CD4-positive, alpha-beta memory T cell (primary cell): ENCODE data around the gene CHURC1. TPM values are rescaled to one million over a fixed set of nuclear protein-coding genes. Genes with fewer than 3 reads are reported as not detected.
A peak's percentile ranks its signal among the peaks of the same experiment; 100 is the strongest.

Source experiments
- CTCF ChIA-PET: fragments of 350-600 bp; sonication (Branson Sonifier 250); formaldehyde crosslinking; loops from one replicate; lab custom pipeline; 2021; ENCODE audit warnings: inconsistent platforms; ENCODE audit not compliant: partially characterized antibody; lab: Charles Lee
- POLR2A ChIA-PET: fragments of 350-600 bp; sonication (Branson Sonifier 250); formaldehyde crosslinking; loops from one replicate; lab custom pipeline; 2021; ENCODE audit not compliant: partially characterized antibody; lab: Charles Lee
- DNase-seq, 5 donors: peaks; one replicate each; pipeline versions ENCODE4 v3.0.0 to v3.0.0-alpha.2; 2020 to 2022; ENCODE audit warnings: mixed read lengths in 1 of 5
- H3K27ac ChIP-seq: one replicate; pipeline ENCODE4 v1.7.0; 2013; ENCODE audit warnings: low read depth, low read length
- H3K27me3 ChIP-seq: 2 replicates; pipeline ENCODE4 v1.7.0; 2013; ENCODE audit warnings: mild to moderate bottlenecking, low read length, moderate library complexity; ENCODE audit not compliant: insufficient read depth
- H3K36me3 ChIP-seq: 2 replicates; pipeline ENCODE4 v1.7.0; 2013; ENCODE audit warnings: mild to moderate bottlenecking, low read length, moderate library complexity; ENCODE audit not compliant: insufficient read depth
- H3K4me1 ChIP-seq: 2 replicates; pipeline ENCODE4 v1.7.0; 2013; ENCODE audit warnings: mild to moderate bottlenecking, low read length, moderate library complexity; ENCODE audit not compliant: insufficient read depth
- H3K4me3 ChIP-seq, 2 donors: one replicate each; pipeline ENCODE4 v1.7.0; 2013; ENCODE audit warnings: low read length in 2 of 2, mild to moderate bottlenecking in 1 of 2
- H3K9me3 ChIP-seq, 2 donors: one replicate each; pipeline ENCODE4 v1.7.0; 2013; ENCODE audit warnings: low read length in 2 of 2, control low read depth in 1 of 2; ENCODE audit not compliant: control insufficient read depth in 1 of 2
- H3K27ac Mint-ChIP-seq, 7 donors: one replicate each; pipeline ENCODE4 v1.8.0; 2020 to 2021; ENCODE audit warnings: mixed read lengths in 7 of 7, mild to moderate bottlenecking in 6 of 7, inconsistent platforms in 3 of 7, moderate library complexity in 3 of 7
- H3K27me3 Mint-ChIP-seq, 2 donors: one replicate each; pipeline ENCODE4 v1.8.0; 2020 to 2021; ENCODE audit warnings: mixed read lengths in 2 of 2
- H3K36me3 Mint-ChIP-seq, 2 donors: one replicate each; pipeline ENCODE4 v1.8.0; 2020 to 2021; ENCODE audit warnings: mixed read lengths in 2 of 2, inconsistent platforms in 1 of 2, mild to moderate bottlenecking in 1 of 2
- H3K4me1 Mint-ChIP-seq, 4 donors: one replicate each; pipeline ENCODE4 v1.8.0; 2020 to 2021; ENCODE audit warnings: mixed read lengths in 4 of 4, mild to moderate bottlenecking in 1 of 4
- H3K4me3 Mint-ChIP-seq, 8 donors: one replicate each; pipeline ENCODE4 v1.8.0; 2020 to 2021; ENCODE audit warnings: mixed read lengths in 8 of 8, mild to moderate bottlenecking in 7 of 8, moderate library complexity in 6 of 8, inconsistent platforms in 3 of 8
- H3K9me3 Mint-ChIP-seq, 8 donors: one replicate each; pipeline ENCODE4 v1.8.0; 2020 to 2021; ENCODE audit warnings: mixed read lengths in 8 of 8, mild to moderate bottlenecking in 5 of 8, inconsistent platforms in 3 of 8, moderate library complexity in 1 of 8
- intact Hi-C: fragments of 100-400 bp; cut with micrococcal nuclease; formaldehyde crosslinking; loops from one replicate; pipeline ENCODE4 v1.15.1; 2023
- polyA plus RNA-seq, 2 donors: library from polyadenylated mRNA; unstranded; fragments of 300-500 nt; fragmentation: Illumina TruSeq; gene quantifications; one replicate each; pipeline ENCODE4 v1.2.3, GENCODE V29; 2021
- total RNA-seq, 2 experiments: library from RNA; stranded (reverse); gene quantifications; one replicate each; pipeline ENCODE4 v1.2.3, GENCODE V29; 2021

The CHURC1 gene
- total and polyA plus RNA-seq, 4 experiments from 2014 or later, result 112 to 176 (median 132) TPM

- peaks cover 85% of the 10 kb centered on the region for H3K4me1 ChIP-seq
- ChIA-PET POLR2A (interaction anchor here (1.0 to 7.0 kb wide), 3 partner anchors 11 to 60 kb away, joined by 3 to 111 read pairs (median 3); partner anchors contain the start of gene CHURC1), CTCF (interaction anchor here (1.1 to 4.3 kb wide), 7 partner anchors 10 to 62 kb away, joined by 3 to 23 read pairs (median 4); partner anchors contain the start of gene CHURC1)
Measured at GRCh38 chr14:64927031-64927430, 12.8 kb downstream of the CHURC1 start.

DNA sequence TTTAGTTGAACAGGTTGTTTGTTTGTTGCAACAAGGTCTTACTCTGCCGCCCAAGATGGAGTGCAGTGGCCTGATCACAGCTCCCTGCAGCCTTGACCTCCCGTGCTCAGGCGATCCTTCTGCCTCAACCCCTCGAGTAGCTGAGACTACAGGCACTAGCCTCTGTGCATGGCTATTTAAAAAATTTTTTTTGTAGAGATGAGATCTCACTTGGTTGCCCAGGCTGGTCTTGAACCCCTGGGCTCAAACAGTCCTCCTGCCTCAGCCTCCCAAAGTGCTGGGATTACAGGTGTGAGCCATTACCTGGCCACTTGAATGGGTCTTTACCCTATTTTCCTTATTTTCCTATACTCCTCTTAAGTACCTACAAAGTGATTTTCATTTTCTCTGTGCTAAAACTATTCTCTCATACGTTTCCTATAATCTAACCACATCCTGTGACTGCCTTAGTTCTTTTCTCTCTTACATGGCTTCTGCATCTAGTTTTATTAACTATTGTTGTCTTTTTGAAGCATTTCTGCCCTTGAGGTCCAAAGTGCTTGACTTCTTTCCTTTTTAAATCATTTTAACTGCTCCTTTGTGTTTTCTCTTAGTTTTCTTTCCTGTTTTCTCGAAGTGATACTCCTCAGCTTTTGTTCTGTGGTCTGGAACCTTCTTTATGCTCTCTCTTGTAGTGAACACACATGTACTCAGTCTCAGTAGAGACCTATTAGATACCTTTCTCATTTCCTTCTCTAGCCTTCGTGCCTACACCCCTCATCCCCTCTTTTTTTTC, 14.2 kb downstream of the CHURC1 start:
- peak in 4 of 5 donors; percentile 42 to 63 (median 55) for DNase-seq
- peaks cover 40% of the 10 kb centered on the region for H3K36me3 ChIP-seq
- no peaks in the 10 kb centered on the region for H3K9me3 ChIP-seq
- H3K27ac ChIP-seq, result peak overlapping the region; percentile 56
- no peak overlapping the region for H3K27ac Mint-ChIP-seq
- H3K4me3 Mint-ChIP-seq, result no peak overlapping the region
- H3K27me3 Mint-ChIP-seq, result no peaks in the 10 kb centered on the region
- peaks cover 21 to 38% (median 30%) of the 10 kb centered on the region in 4 donors for H3K4me1 Mint-ChIP-seq
- CTCF ChIA-PET, result interaction anchor here (1.5 to 4.3 kb wide), 4 partner anchors 8 to 105 kb away, joined by 3 to 23 read pairs (median 4); no protein-coding TSS in a partner anchor
- intact Hi-C loops, result loop anchor here (1.0 to 5.0 kb wide), 3 partner anchors 14 to 1386 kb away; partner anchors contain the start of genes CHURC1, FNTB and PPP2R5E
- H3K27me3 ChIP-seq, result no peaks in the 10 kb centered on the region
- no peaks in the 10 kb centered on the region for H3K9me3 Mint-ChIP-seq
- H3K4me1 ChIP-seq, result peaks cover 86% of the 10 kb centered on the region
- peaks cover 42 to 49% of the 10 kb centered on the region in 2 donors for H3K36me3 Mint-ChIP-seq
- peak overlapping the region in 1 of 2 donors; percentile 30 for H3K4me3 ChIP-seq
- POLR2A ChIA-PET, result interaction anchor here (0.8 to 7.0 kb wide), 6 partner anchors 8 to 59 kb away, joined by 3 to 111 read pairs (median 4); partner anchors contain the start of gene CHURC1

More at GRCh38 chr14:64927031-64927430, 12.8 kb downstream of the CHURC1 start:
- H3K9me3 Mint-ChIP-seq, result no peaks in the 10 kb centered on the region
- Histone ChIP-seq H3K9me3 (no peaks in the 10 kb centered on the region), H3K27me3 (no peaks in the 10 kb centered on the region), H3K36me3 (peaks cover 26% of the 10 kb centered on the region), H3K4me3 (no peak overlapping the region), H3K27ac (no peak overlapping the region)
- no peak overlapping the region for H3K4me3 Mint-ChIP-seq
- H3K4me1 Mint-ChIP-seq, result peaks cover 24 to 35% (median 29%) of the 10 kb centered on the region in 4 donors
- peaks cover 32 to 37% of the 10 kb centered on the region in 2 donors for H3K36me3 Mint-ChIP-seq
- no peaks in the 10 kb centered on the region for H3K27me3 Mint-ChIP-seq
- no peak for DNase-seq
- intact Hi-C loops, result loop anchor here (5.0 kb wide), 1 partner anchor 1385 kb away; the partner anchor contains the start of gene PPP2R5E
- H3K27ac Mint-ChIP-seq, result peak overlapping the region in 5 of 7 donors; percentile 1 to 80 (median 69)

DNA sequence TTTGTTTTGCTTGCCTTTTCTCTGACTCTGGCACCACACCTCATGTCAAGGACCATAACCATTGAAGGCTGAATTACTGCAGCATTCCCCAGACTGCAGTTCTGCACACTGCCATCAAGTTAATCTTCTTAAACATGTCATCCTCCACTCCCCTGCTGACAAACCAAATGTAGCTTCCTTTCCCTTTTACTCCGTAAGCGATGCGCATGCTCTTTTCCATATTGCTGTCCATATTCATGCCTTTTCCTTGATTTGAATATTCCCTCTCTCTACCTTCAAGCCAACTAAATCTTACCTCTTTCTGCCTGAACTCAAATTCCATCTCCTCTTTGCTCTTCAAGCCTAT, 14.7 kb downstream of the CHURC1 start:
- H3K9me3 Mint-ChIP-seq, result no peaks in the 10 kb centered on the region
- peak overlapping the region in 1 of 2 donors; percentile 30 for H3K4me3 ChIP-seq
- intact Hi-C loops, result loop anchor here (2.0 to 5.0 kb wide), 2 partner anchors 58 to 1387 kb away; partner anchors contain the start of genes FNTB and PPP2R5E
- H3K9me3 ChIP-seq, result no peaks in the 10 kb centered on the region
- peaks cover 82% of the 10 kb centered on the region for H3K4me1 ChIP-seq
- POLR2A ChIA-PET, result interaction anchor here (0.9 to 7.0 kb wide), 3 partner anchors 8 to 13 kb away, joined by 3 to 111 read pairs (median 3); partner anchors contain the start of gene CHURC1
- H3K27me3 Mint-ChIP-seq, result no peaks in the 10 kb centered on the region
- H3K27me3 ChIP-seq, result no peaks in the 10 kb centered on the region
- DNase-seq, result peak in 1 of 5 donors; percentile 9
- no peak overlapping the region for H3K4me3 Mint-ChIP-seq
- CTCF ChIA-PET, result interaction anchor here (1.5 to 4.3 kb wide), 2 partner anchors 38 to 106 kb away, joined by 3 to 23 read pairs; no protein-coding TSS in a partner anchor
- H3K36me3 Mint-ChIP-seq, result peaks cover 42 to 50% of the 10 kb centered on the region in 2 donors
- H3K27ac ChIP-seq, result peak overlapping the region; percentile 56
- peaks cover 41% of the 10 kb centered on the region for H3K36me3 ChIP-seq
- no peak overlapping the region for H3K27ac Mint-ChIP-seq
- peaks cover 17 to 37% (median 27%) of the 10 kb centered on the region in 4 donors for H3K4me1 Mint-ChIP-seq

GRCh38 chr14:64930085-64930843, 16.0 kb downstream of the CHURC1 start:
- H3K9me3 ChIP-seq, result no peaks in the 10 kb centered on the region
- no peak overlapping the region for H3K4me3 ChIP-seq
- H3K27ac ChIP-seq, result peak overlapping the region; percentile 19
- peaks cover 20 to 40% (median 31%) of the 10 kb centered on the region in 4 donors for H3K4me1 Mint-ChIP-seq
- ChIA-PET CTCF (interaction anchor here (1.5 kb wide), 1 partner anchor 12 kb away, joined by 3 read pairs; the partner anchor contains the start of gene GPX2), POLR2A (interaction anchor here (0.6 to 0.9 kb wide), 2 partner anchors 8 to 15 kb away, joined by 4 read pairs; no protein-coding TSS in a partner anchor)
- H3K4me1 ChIP-seq, result peaks cover 76% of the 10 kb centered on the region
- peak overlapping the region in 3 of 7 donors; percentile 68 to 95 (median 88) for H3K27ac Mint-ChIP-seq
- no peaks in the 10 kb centered on the region for H3K9me3 Mint-ChIP-seq
- H3K36me3 ChIP-seq, result peaks cover 40% of the 10 kb centered on the region
- H3K27me3 ChIP-seq, result no peaks in the 10 kb centered on the region
- no peak for DNase-seq
- peak overlapping the region in 6 of 8 donors; percentile 10 to 68 (median 56) for H3K4me3 Mint-ChIP-seq
- no peaks in the 10 kb centered on the region for H3K27me3 Mint-ChIP-seq
- intact Hi-C loops, result no loop called here
- H3K36me3 Mint-ChIP-seq, result peaks cover 46 to 52% of the 10 kb centered on the region in 2 donors

GRCh38 chr14:64931123-64931522, 16.9 kb downstream of the CHURC1 start:
- Histone ChIP-seq H3K36me3 (peaks cover 34% of the 10 kb centered on the region), H3K27ac (peak overlapping the region; percentile 19), H3K27me3 (no peaks in the 10 kb centered on the region), H3K9me3 (no peaks in the 10 kb centered on the region), H3K4me1 (peaks cover 78% of the 10 kb centered on the region), H3K4me3 (no peak overlapping the region)
- Mint-ChIP-seq H3K9me3 (no peaks in the 10 kb centered on the region), H3K27ac (peak overlapping the region in 4 of 7 donors; percentile 53 to 95 (median 76)), H3K4me1 (peaks cover 26 to 46% (median 37%) of the 10 kb centered on the region in 4 donors), H3K4me3 (peak overlapping the region in 1 of 8 donors; percentile 34), H3K27me3 (no peaks in the 10 kb centered on the region), H3K36me3 (peaks cover 45 to 52% of the 10 kb centered on the region in 2 donors)
- ChIA-PET CTCF (interaction anchor here (1.3 to 1.5 kb wide), 2 partner anchors 11 to 16 kb away, joined by 3 to 4 read pairs; partner anchors contain the start of gene GPX2), POLR2A (interaction anchor here (0.9 to 1.6 kb wide), 2 partner anchors 16 to 17 kb away, joined by 4 to 7 read pairs; partner anchors contain the start of gene CHURC1)
- intact Hi-C loops, result no loop called here
- no peak for DNase-seq

GRCh38 chr14:64932231-64932630, 18.0 kb downstream of the CHURC1 start:
- Histone ChIP-seq H3K27ac (no peak overlapping the region), H3K4me1 (peaks cover 70% of the 10 kb centered on the region), H3K27me3 (no peaks in the 10 kb centered on the region), H3K4me3 (no peak overlapping the region), H3K9me3 (no peaks in the 10 kb centered on the region), H3K36me3 (peaks cover 30% of the 10 kb centered on the region)
- H3K36me3 Mint-ChIP-seq, result peaks cover 46 to 53% of the 10 kb centered on the region in 2 donors
- no peak for DNase-seq
- H3K9me3 Mint-ChIP-seq, result no peaks in the 10 kb centered on the region
- H3K27ac Mint-ChIP-seq, result peak overlapping the region in 4 of 7 donors; percentile 50 to 65 (median 52)
- CTCF ChIA-PET, result interaction anchor here (1.3 kb wide), 1 partner anchor 17 kb away, joined by 4 read pairs; no protein-coding TSS in a partner anchor
- H3K27me3 Mint-ChIP-seq, result no peaks in the 10 kb centered on the region
- H3K4me1 Mint-ChIP-seq, result peaks cover 25 to 49% (median 35%) of the 10 kb centered on the region in 4 donors
- no peak overlapping the region for H3K4me3 Mint-ChIP-seq
- intact Hi-C loops, result no loop called here
- POLR2A ChIA-PET, result interaction anchor here (1.6 kb wide), 1 partner anchor 18 kb away, joined by 7 read pairs; the partner anchor contains the start of gene CHURC1
